NT2/D1 (cell line): ENCODE data around the gene ZNF562.
A peak's percentile ranks its signal among the peaks of the same experiment; 100 is the strongest.
"Not testable (repeated sequence)": the region's sequence is repeated elsewhere in the genome, so short reads cannot be mapped to it uniquely, and the experiment has no call there.

Source experiments
- SUZ12 ChIP-seq: IDR thresholded peaks from 2 replicates; pipeline ENCODE4 v1.6.1; 2011; ENCODE audit not compliant: insufficient read length, insufficient read depth; ENCODE audit errors: extremely low read depth
- ZNF274 ChIP-seq: IDR thresholded peaks from 2 replicates; pipeline ENCODE4 v1.6.1; 2011; ENCODE audit warnings: mild to moderate bottlenecking, low read depth, low read length

GRCh38 chr19:9653066-9653555 lies 21.8 kb downstream of the ZNF562 start:
- 0 out of 2 replicates have a peak, but pooled peaks have one; percentile 14 for TF ChIP-seq ZNF274
- TF ChIP-seq SUZ12, result not testable (repeated sequence)
